OCI-LY1 (cell line): Measurements from ENCODE around the gene RHBG.

Source experiments
- EZH2 ChIP-seq: fragments of 200-600 bp; sonication (generic), shearing (Covaris generic); IDR thresholded peaks from 2 replicates; pipeline ENCODE4 v1.8.0; 2017; ENCODE audit warnings: borderline replicate concordance, mixed run types, mild to moderate bottlenecking, antibody characterized with exemption, low read length, moderate library complexity, mixed read lengths
- TF ChIP-seq, protein P1 (sequence below): fragments of 200-600 bp; sonication (generic), shearing (Covaris generic); IDR thresholded peaks from 2 replicates; pipeline ENCODE4 v1.5.1; 2017; ENCODE audit warnings: mild to moderate bottlenecking, antibody characterized with exemption, low read length, moderate library complexity, mixed read lengths

DNA sequence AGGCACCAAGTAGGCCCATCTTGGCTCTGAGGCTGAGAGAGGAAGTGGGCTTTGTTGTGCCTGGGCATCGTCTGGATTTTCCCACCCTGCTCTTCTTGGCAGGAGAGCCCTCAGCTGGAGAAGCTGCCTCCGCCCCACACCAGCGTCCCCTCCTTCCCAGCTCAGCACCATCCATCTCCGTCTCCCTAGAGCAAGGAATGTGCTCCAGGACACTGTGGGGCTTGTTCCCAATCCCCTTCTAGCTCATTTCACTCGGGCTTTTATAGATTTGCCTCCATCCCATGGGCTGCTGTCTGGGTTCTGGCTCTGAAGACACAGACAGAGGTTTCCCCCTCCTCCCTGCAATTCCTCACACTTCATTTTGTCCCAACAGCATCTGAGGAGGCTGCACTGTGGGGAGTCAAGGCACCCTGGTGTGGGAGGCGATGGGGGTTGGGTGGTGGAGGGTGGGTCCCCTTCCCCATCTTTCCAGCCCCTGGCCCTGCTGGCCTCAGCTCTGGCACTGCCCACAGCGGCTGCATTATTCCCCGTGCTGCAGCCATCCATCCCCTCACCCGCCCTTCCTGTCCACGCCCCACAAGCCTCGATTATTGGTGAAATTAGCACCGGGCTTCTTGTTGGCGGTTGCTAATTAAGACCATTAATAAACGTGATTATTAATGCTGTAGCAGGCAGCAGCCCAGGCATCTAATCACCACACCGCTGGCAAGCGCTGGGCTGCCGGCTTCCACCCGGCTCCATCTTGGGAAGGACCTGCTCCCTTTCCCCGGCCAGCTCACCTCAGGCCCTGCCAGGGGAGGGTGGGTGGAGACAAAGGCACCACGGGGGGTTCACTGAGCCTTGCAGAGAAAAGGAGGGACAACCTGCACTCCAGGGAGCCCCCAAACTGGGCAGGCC lies 21.7 kb downstream of the RHBG start:
- TF ChIP-seq, protein P1, sequence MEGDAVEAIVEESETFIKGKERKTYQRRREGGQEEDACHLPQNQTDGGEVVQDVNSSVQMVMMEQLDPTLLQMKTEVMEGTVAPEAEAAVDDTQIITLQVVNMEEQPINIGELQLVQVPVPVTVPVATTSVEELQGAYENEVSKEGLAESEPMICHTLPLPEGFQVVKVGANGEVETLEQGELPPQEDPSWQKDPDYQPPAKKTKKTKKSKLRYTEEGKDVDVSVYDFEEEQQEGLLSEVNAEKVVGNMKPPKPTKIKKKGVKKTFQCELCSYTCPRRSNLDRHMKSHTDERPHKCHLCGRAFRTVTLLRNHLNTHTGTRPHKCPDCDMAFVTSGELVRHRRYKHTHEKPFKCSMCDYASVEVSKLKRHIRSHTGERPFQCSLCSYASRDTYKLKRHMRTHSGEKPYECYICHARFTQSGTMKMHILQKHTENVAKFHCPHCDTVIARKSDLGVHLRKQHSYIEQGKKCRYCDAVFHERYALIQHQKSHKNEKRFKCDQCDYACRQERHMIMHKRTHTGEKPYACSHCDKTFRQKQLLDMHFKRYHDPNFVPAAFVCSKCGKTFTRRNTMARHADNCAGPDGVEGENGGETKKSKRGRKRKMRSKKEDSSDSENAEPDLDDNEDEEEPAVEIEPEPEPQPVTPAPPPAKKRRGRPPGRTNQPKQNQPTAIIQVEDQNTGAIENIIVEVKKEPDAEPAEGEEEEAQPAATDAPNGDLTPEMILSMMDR: no peak
- TF ChIP-seq EZH2: no peak
